Bronchial smooth muscle cell (primary cell): Measurements from ENCODE around the gene WDR46. TPM values are rescaled to one million over a fixed set of nuclear protein-coding genes. Genes with fewer than 3 reads are reported as not detected.

Experiments
- total RNA-seq: library from RNA; depleted of rRNA; stranded (reverse); fragments of >200 nt; gene quantifications from 2 replicates; pipeline ENCODE4 v1.2.1, GENCODE V29; 2014

WDR46 gene
- total RNA-seq = 71.7 and 97.4 TPM in 2 replicates

GRCh38 chr6:33288921-33289783 is at the start of gene WDR46, which contains the start of gene PFDN6:
WDR46 (minus strand) TSS chr6:33289239; CDS start chr6:33289170, 69 bp downstream.
PFDN6 (plus strand) TSS chr6:33289601; CDS start chr6:33289857, 256 bp downstream.

GRCh38 chr6:33317669-33318425 is 28.8 kb upstream of the WDR46 start, which contains the start of gene ZBTB22:
ZBTB22 (minus strand) TSS chr6:33317744; CDS start chr6:33316916, 828 bp downstream.

GRCh38 chr6:33313709-33314514 is 24.9 kb upstream of the WDR46 start, which contains the start of gene TAPBP:
TAPBP (minus strand) TSS chr6:33314078; CDS start chr6:33314041, 37 bp downstream.

GRCh38 chr6:33298773-33299236 is 9.8 kb upstream of the WDR46 start, which contains the start of gene RGL2:
RGL2 (minus strand) TSS chr6:33298942; CDS start chr6:33298610, 332 bp downstream.

GRCh38 chr6:33276864-33277662 is 12.0 kb downstream of the WDR46 start, which contains the start of gene B3GALT4:
B3GALT4 (plus strand) TSS chr6:33277123; CDS start chr6:33277420, 297 bp downstream.

GRCh38 chr6:33271468-33272274 is 17.4 kb downstream of the WDR46 start, which contains the start of the genes RPS18 and VPS52:
RPS18 (plus strand) TSS chr6:33272075; CDS start chr6:33272120, 45 bp downstream.
VPS52 (minus strand) TSS chr6:33271876; CDS start chr6:33271675, 201 bp downstream.

Other genes starting within 250 kb of the WDR46 start
- gene HLA-DPA1, start 215.6 kb downstream of the WDR46 start, total RNA-seq = 2.4 TPM in 1 of 2 replicates, not detected in the other
- 3.5 and 10.4 TPM in 2 replicates for gene HLA-DPB1, start 213.2 kb downstream of the WDR46 start, total RNA-seq
- gene COL11A2, start 96.8 kb downstream of the WDR46 start, total RNA-seq = 0.16 and 0.17 TPM in 2 replicates
- gene RXRB, start 88.6 kb downstream of the WDR46 start, total RNA-seq = 25.2 and 26.4 TPM in 2 replicates
- gene SLC39A7, start 88.4 kb downstream of the WDR46 start, total RNA-seq = 121 and 154 TPM in 2 replicates
- 9.5 and 10.9 TPM in 2 replicates for gene HSD17B8, start 84.6 kb downstream of the WDR46 start, total RNA-seq
- 45.4 and 50.0 TPM in 2 replicates for gene RING1, start 80.7 kb downstream of the WDR46 start, total RNA-seq
- 46.5 and 49.3 TPM in 2 replicates for gene VPS52, start 17.4 kb downstream of the WDR46 start, total RNA-seq
- gene RPS18, start 17.2 kb downstream of the WDR46 start, total RNA-seq = 6,387 and 9,959 TPM in 2 replicates
- gene B3GALT4, start 12.1 kb downstream of the WDR46 start, total RNA-seq = 13.6 and 14.6 TPM in 2 replicates
- 29.7 and 41.6 TPM in 2 replicates for gene PFDN6, start 362 bp upstream of the WDR46 start, total RNA-seq
- 21.9 and 23.9 TPM in 2 replicates for gene RGL2, start 9.7 kb upstream of the WDR46 start, total RNA-seq
- gene TAPBP, start 24.8 kb upstream of the WDR46 start, total RNA-seq = 28.6 and 31.1 TPM in 2 replicates
- gene ZBTB22, start 28.5 kb upstream of the WDR46 start, total RNA-seq = 21.8 and 34.4 TPM in 2 replicates
- gene DAXX, start 33.7 kb upstream of the WDR46 start, total RNA-seq = 32.8 and 72.2 TPM in 2 replicates
- gene KIFC1, start 102.6 kb upstream of the WDR46 start, total RNA-seq = 0.52 and 2.7 TPM in 2 replicates
- 21.1 and 21.9 TPM in 2 replicates for gene PHF1, start 121.8 kb upstream of the WDR46 start, total RNA-seq
- gene CUTA, start 128.9 kb upstream of the WDR46 start, total RNA-seq = 90.8 and 170 TPM in 2 replicates
- 3.5 and 5.2 TPM in 2 replicates for gene SYNGAP1, start 130.8 kb upstream of the WDR46 start, total RNA-seq
- 3.6 and 4.6 TPM in 2 replicates for gene ZBTB9, start 165.3 kb upstream of the WDR46 start, total RNA-seq